ENCODE measurements around the gene UNCX.

The UNCX gene

DNA sequence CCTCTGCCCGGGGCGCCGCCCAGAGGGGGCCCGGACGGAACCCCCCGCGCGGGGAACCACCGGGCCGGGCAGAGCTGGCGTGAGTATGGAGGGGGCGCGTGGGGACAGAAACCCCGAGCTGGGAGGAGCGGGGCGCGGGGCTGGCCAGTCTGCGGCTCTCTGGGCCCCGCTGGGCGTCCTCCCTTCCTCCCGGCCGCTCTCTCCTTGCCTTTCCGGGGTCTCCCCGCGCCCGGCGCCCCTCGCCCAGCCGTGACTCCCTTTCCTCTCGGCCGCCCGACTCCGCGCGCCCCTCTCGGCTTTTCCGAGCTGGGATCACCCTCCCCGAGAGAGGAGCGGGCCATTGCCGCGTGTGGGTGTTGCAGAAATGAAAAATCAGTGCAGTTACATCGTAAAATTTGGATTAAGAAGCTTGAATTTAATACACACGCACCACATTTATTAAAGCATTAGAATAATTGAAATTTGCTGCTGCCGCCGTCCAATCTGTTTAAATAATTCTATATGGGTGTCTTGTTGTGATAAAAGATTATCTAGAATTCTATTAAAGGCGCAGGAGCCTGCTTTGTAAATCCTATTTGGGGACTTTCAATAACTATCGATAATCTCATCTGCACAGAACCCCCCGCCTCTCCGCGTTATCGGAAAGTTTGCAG lies 9.1 kb downstream of the UNCX start:
- DNase-seq (ENCODE audit: low read depth): no peak
- TF ChIP-seq, protein P1, sequence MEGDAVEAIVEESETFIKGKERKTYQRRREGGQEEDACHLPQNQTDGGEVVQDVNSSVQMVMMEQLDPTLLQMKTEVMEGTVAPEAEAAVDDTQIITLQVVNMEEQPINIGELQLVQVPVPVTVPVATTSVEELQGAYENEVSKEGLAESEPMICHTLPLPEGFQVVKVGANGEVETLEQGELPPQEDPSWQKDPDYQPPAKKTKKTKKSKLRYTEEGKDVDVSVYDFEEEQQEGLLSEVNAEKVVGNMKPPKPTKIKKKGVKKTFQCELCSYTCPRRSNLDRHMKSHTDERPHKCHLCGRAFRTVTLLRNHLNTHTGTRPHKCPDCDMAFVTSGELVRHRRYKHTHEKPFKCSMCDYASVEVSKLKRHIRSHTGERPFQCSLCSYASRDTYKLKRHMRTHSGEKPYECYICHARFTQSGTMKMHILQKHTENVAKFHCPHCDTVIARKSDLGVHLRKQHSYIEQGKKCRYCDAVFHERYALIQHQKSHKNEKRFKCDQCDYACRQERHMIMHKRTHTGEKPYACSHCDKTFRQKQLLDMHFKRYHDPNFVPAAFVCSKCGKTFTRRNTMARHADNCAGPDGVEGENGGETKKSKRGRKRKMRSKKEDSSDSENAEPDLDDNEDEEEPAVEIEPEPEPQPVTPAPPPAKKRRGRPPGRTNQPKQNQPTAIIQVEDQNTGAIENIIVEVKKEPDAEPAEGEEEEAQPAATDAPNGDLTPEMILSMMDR (IDR thresholded peaks at IDR 0.05; ENCODE audit: control insufficient read depth, insufficient read depth, low read depth, low read length, missing control alignments): no peak
- H3K4me3 ChIP-seq (ENCODE audit: control insufficient read depth, low read depth, low read length): no peak overlapping the region

DNA sequence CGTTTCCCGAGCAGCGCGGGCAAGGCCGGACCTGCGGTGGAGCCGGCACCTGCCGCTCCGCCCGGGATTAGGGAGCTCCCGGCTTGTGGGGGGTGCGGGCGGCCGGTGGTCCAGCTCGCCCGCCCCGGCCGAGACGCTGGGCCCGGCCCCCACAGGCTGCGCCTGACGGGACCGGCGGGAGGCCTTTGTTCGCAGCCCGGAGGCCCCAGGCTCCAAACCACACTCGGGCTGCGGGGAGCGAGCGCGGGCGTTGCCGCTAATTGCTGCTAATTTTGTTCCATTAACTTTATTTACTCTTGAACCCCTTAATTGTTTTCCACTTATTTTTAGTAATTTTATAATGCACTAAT lies 9.6 kb downstream of the UNCX start:
- DNase-seq (ENCODE audit: low read depth): no peak
- no peak overlapping the region for H3K4me3 ChIP-seq (ENCODE audit: control insufficient read depth, low read depth, low read length)
- TF ChIP-seq, protein P1 (IDR thresholded peaks at IDR 0.05; ENCODE audit: control insufficient read depth, insufficient read depth, low read depth, low read length, missing control alignments): no peak

DNA sequence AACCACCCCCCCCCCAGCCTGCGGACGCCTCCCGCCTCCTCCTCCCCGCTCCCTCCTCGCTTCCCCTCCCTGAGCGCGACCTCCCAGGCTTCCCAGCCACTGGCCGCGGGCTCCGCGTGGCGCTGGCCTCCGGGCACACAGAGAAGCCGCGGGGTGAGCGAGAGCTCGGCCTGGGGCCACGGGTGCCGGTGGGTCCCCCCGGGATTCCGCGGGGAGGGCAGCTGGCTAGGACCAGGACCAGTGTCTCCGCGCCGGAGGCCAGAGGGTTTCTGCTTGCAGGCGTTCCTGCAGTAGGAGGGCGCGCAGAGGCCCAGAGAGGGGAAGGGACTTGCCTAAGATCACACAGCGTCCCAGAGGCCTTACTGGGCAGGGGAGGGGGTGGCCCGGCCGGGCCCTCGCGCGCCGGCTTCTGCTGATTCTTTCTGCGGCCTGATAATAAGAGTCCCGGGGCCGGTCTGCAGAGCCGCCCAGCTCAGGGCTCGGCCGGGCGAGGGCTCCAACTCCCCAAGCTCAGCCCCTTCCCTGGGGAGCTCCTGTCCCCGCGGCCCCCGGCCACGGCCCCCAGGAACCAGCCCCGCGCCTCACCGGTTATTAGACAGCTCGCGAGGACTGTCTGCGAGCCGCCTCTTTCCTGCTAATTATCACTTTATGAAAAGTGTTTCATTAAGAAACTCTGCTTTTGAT lies 10.1 kb downstream of the UNCX start:
- no peak overlapping the region for H3K4me3 ChIP-seq (ENCODE audit: control insufficient read depth, low read depth, low read length)
- TF ChIP-seq, protein P1 (IDR thresholded peaks at IDR 0.05; ENCODE audit: control insufficient read depth, insufficient read depth, low read depth, low read length, missing control alignments): no peak
- no peak for DNase-seq (ENCODE audit: low read depth)

DNA sequence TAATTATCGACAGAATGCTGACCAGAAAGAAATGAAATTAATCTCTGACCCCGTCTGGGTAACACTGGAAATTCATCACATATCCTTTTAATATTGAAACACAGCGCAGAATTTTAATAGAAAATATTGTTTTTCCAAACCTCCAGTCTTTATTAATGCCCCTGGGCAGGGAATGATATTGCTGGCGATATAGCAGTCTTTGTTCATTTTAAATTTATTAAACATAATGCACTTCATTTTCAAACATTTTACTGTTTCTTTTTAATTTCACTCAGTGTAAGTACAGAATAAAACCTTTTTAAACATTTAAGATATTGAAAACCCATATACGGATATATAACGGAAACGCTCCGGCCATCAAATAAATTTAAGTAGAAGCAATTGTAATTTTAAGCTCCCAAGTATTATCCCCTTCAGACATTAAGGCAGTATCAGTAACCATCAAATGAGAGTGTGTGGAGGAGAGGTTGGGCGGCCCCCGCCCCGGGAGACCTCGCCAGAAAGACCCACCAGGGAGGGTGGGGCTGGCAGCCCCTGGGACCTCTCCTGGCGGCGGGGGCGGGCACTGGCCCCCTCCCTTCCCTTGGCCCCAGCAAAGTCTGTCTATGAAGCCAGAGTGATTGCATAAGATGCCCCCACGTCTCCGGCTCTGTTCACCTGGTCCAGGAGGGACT lies 10.8 kb downstream of the UNCX start:
- no peak for DNase-seq (ENCODE audit: low read depth)
- TF ChIP-seq, protein P1 (IDR thresholded peaks at IDR 0.05; ENCODE audit: control insufficient read depth, insufficient read depth, low read depth, low read length, missing control alignments): no peak
- H3K4me3 ChIP-seq (ENCODE audit: control insufficient read depth, low read depth, low read length): no peak overlapping the region

DNA sequence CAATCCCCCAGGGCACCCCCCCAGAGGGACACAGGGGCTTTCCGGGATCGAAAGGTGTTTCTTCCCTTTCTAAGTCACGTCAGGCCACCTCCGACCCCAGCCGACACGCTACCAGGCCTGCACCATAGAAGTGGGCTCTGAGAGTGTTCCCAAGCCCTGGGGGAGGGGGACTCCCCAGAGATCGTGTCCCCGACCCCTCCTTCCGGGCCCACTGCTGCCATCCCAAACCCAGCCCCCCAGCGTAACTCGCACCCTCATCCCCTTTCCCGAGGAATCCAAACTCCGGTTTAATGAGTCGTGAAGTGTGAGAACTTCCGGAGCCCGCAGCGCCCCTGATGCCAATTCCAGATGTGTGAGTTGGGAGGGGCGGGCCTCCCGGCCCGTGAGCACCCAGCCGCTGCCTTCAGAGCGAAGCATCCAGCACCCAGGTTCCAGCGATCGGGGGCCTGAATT lies 11.3 kb downstream of the UNCX start:
- TF ChIP-seq, protein P1 (IDR thresholded peaks at IDR 0.05; ENCODE audit: control insufficient read depth, insufficient read depth, low read depth, low read length, missing control alignments): no peak
- H3K4me3 ChIP-seq (ENCODE audit: control insufficient read depth, low read depth, low read length): no peak overlapping the region
- no peak for DNase-seq (ENCODE audit: low read depth)

DNA sequence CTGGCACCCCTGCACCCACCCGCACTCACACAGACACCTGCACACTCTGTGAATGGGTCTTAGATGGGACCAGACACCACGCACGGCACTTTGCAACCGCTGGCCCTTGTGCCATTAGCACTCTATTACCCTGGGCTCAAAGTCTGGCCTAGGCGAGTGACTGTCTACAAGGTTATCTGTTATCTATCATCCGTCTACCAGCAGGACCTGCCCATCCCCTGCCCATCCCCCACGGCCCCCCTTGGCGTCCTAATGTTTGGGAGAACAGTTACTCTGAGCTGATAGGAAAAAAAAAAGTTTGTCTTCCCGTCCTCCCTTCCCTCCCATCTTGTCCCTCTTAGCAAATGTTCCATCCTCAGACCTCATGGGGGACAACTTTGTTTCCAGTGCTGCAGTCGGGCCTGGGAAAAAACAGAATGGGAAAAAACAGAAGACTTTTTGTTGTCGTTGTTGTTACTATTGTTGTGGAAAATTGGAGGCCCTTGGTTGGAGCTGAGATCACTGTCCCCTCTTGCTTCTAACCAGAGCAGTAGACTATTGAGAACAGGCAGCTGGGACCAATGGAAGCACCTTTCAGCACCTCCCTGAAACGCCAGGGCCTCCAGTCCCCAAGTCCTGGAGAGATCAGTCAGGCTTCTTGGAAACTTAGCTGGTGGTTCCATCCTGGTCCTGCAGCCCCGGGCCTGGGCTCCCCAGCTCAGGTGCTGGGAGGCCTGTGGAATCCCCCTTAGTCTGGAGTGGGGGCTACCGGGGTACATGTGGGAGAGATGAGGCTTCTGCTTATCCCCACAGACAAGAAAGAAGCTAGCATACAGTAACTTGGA lies 12.2 kb downstream of the UNCX start:
- H3K4me3 ChIP-seq (ENCODE audit: control insufficient read depth, low read depth, low read length): no peak overlapping the region
- TF ChIP-seq, protein P1 (IDR thresholded peaks at IDR 0.05; ENCODE audit: control insufficient read depth, insufficient read depth, low read depth, low read length, missing control alignments): no peak

More for the DNA sequence above, 12.2 kb downstream of the UNCX start:
- no peak for DNase-seq (ENCODE audit: low read depth)
